ENCODE results near the gene NRCAM.

Gene NRCAM

GRCh38 chr7:108142675-108143259 lies 313.5 kb downstream of the NRCAM start:
- no peaks in the 10 kb centered on the region for H3K9me3 ChIP-seq (ENCODE audit: insufficient read depth, low read length)
- no peak overlapping the region for H2AFZ ChIP-seq (ENCODE audit: low read depth, low read length)
- no peak for TF ChIP-seq CTCF (IDR thresholded peaks at IDR 0.05; ENCODE audit: low read depth, low read length)
- no peak for TF ChIP-seq EZH2phosphoT487 (IDR thresholded peaks at IDR 0.05; ENCODE audit: low read depth)
- no peak overlapping the region for H3K4me2 ChIP-seq (ENCODE audit: low read length)
- H4K20me1 ChIP-seq (ENCODE audit: insufficient read depth, low read length): no peaks in the 10 kb centered on the region
- no peak overlapping the region for H3K27ac ChIP-seq (ENCODE audit: low read length)
- H3K4me1 ChIP-seq (ENCODE audit: low read length): peaks cover 3% of the 10 kb centered on the region; the same call in 1 of the 2 replicates
- no peaks in the 10 kb centered on the region for H3K79me2 ChIP-seq (ENCODE audit: low read length)
- no peak overlapping the region for H3K9ac ChIP-seq (ENCODE audit: low read length)
- H3K27me3 ChIP-seq (ENCODE audit: low read depth, low read length): no peaks in the 10 kb centered on the region
- peaks cover 3% of the 10 kb centered on the region for H3K36me3 ChIP-seq (replicated peaks; ENCODE audit: low read depth, low read length)
- H3K4me3 ChIP-seq (ENCODE audit: low read length): no peak overlapping the region

GRCh38 chr7:108142180-108142579 lies 314.1 kb downstream of the NRCAM start:
- H3K4me2 ChIP-seq (ENCODE audit: low read length): no peak overlapping the region
- no peak overlapping the region for H3K27ac ChIP-seq (ENCODE audit: low read length)
- peaks cover 3% of the 10 kb centered on the region for H3K36me3 ChIP-seq (replicated peaks; ENCODE audit: low read depth, low read length)
- peaks cover 3% of the 10 kb centered on the region; the same call in 1 of the 2 replicates for H3K4me1 ChIP-seq (ENCODE audit: low read length)
- H4K20me1 ChIP-seq (ENCODE audit: insufficient read depth, low read length): no peaks in the 10 kb centered on the region
- no peaks in the 10 kb centered on the region for H3K9me3 ChIP-seq (ENCODE audit: insufficient read depth, low read length)
- no peak overlapping the region for H3K9ac ChIP-seq (ENCODE audit: low read length)
- no peak overlapping the region for H3K4me3 ChIP-seq (ENCODE audit: low read length)
- H3K27me3 ChIP-seq (ENCODE audit: low read depth, low read length): no peaks in the 10 kb centered on the region
- no peaks in the 10 kb centered on the region for H3K79me2 ChIP-seq (ENCODE audit: low read length)
- no peak overlapping the region for H2AFZ ChIP-seq (ENCODE audit: low read depth, low read length)
- TF ChIP-seq CTCF (IDR thresholded peaks at IDR 0.05; ENCODE audit: low read depth, low read length): no peak
- no peak for TF ChIP-seq EZH2phosphoT487 (IDR thresholded peaks at IDR 0.05; ENCODE audit: low read depth)

- H3K9me3 ChIP-seq (ENCODE audit: insufficient read depth, low read length): no peaks in the 10 kb centered on the region
- H3K79me2 ChIP-seq (ENCODE audit: low read length): no peaks in the 10 kb centered on the region
- H3K27ac ChIP-seq (ENCODE audit: low read length): no peak overlapping the region
- no peaks in the 10 kb centered on the region for H3K36me3 ChIP-seq (replicated peaks; ENCODE audit: low read depth, low read length)
- no peak overlapping the region for H3K9ac ChIP-seq (ENCODE audit: low read length)
- TF ChIP-seq CTCF (IDR thresholded peaks at IDR 0.05; ENCODE audit: low read depth, low read length) (no peak), EZH2phosphoT487 (IDR thresholded peaks at IDR 0.05; ENCODE audit: low read depth) (no peak)
- no peak overlapping the region for H3K4me2 ChIP-seq (ENCODE audit: low read length)
- no peak overlapping the region for H3K4me3 ChIP-seq (ENCODE audit: low read length)
- H3K4me1 ChIP-seq (ENCODE audit: low read length): peaks cover 12% of the 10 kb centered on the region
- H2AFZ ChIP-seq (ENCODE audit: low read depth, low read length): no peak overlapping the region
- no peaks in the 10 kb centered on the region for H4K20me1 ChIP-seq (ENCODE audit: insufficient read depth, low read length)
- no peaks in the 10 kb centered on the region for H3K27me3 ChIP-seq (ENCODE audit: low read depth, low read length)
Observed at GRCh38 chr7:108140671-108141070, 315.6 kb downstream of the NRCAM start.

GRCh38 chr7:108138911-108139310 lies 317.3 kb downstream of the NRCAM start:
- no peaks in the 10 kb centered on the region for H3K9me3 ChIP-seq (ENCODE audit: insufficient read depth, low read length)
- H3K4me1 ChIP-seq (ENCODE audit: low read length): peaks cover 22% of the 10 kb centered on the region
- no peaks in the 10 kb centered on the region for H4K20me1 ChIP-seq (ENCODE audit: insufficient read depth, low read length)
- no peaks in the 10 kb centered on the region for H3K36me3 ChIP-seq (replicated peaks; ENCODE audit: low read depth, low read length)
- no peaks in the 10 kb centered on the region for H3K27me3 ChIP-seq (ENCODE audit: low read depth, low read length)
- no peak overlapping the region for H2AFZ ChIP-seq (ENCODE audit: low read depth, low read length)
- no peak overlapping the region for H3K27ac ChIP-seq (ENCODE audit: low read length)
- H3K79me2 ChIP-seq (ENCODE audit: low read length): no peaks in the 10 kb centered on the region
- no peak overlapping the region for H3K4me2 ChIP-seq (ENCODE audit: low read length)
- no peak overlapping the region for H3K9ac ChIP-seq (ENCODE audit: low read length)
- no peak for TF ChIP-seq CTCF (IDR thresholded peaks at IDR 0.05; ENCODE audit: low read depth, low read length)
- TF ChIP-seq EZH2phosphoT487 (IDR thresholded peaks at IDR 0.05; ENCODE audit: low read depth): no peak
- no peak overlapping the region for H3K4me3 ChIP-seq (ENCODE audit: low read length)

Data from OCI-LY3 (cell line).